ENCODE data around the gene C5orf63.

Gene C5orf63

DNA sequence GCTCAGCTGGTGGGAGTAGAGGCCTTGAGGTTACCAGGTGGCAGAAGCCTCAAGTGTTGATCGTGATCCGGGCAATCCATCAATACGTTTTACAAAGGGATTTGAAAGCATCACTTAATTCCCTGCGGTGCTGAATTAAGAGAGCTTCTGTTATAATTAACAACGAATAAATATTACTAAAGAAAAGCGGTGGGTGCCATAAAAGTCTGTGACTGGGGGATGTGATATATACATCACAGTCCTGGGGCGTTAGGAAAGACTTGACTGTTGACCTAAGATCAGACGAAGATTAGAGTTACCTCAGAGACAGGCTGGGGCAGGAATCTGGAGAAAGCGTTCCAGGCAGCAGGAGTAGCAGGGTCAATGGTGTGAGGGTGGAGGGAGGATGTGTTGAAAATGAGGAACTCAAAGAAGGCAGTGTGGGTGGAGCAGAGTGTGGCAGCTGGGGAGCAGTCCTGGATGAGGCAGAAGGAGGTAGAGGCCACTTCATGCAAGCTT is 6.7 kb upstream of the C5orf63 start:
- no peak for DNase-seq (ENCODE audit: low read depth, low spot score)
- no peak overlapping the region for H3K4me3 ChIP-seq (ENCODE audit: low read depth, low read length)
- ChIA-PET CTCF (no interaction called here), POLR2A (no interaction called here)
- TF ChIP-seq, protein P1, sequence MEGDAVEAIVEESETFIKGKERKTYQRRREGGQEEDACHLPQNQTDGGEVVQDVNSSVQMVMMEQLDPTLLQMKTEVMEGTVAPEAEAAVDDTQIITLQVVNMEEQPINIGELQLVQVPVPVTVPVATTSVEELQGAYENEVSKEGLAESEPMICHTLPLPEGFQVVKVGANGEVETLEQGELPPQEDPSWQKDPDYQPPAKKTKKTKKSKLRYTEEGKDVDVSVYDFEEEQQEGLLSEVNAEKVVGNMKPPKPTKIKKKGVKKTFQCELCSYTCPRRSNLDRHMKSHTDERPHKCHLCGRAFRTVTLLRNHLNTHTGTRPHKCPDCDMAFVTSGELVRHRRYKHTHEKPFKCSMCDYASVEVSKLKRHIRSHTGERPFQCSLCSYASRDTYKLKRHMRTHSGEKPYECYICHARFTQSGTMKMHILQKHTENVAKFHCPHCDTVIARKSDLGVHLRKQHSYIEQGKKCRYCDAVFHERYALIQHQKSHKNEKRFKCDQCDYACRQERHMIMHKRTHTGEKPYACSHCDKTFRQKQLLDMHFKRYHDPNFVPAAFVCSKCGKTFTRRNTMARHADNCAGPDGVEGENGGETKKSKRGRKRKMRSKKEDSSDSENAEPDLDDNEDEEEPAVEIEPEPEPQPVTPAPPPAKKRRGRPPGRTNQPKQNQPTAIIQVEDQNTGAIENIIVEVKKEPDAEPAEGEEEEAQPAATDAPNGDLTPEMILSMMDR (IDR thresholded peaks at IDR 0.05; ENCODE audit: insufficient read depth, low read length, missing control alignments), result no peak

DNA sequence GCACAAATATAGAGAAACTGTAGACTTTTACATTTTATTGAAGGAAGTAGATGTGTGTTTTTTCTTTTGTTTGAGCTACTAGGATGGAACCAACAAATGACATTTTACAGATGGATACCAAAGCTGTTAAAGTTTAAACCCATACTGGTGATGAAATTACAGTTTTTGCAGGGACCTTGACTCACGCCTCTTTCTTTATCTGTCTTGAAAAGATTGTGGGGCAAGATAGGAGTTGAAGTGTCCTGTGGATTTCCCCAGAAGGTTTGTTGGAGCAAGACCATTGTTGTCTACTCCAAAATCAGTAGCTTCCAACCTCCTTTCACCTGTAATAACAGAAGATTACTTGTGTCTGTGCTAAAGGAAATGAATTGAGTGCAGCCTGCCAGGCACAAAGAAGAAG is 4.1 kb upstream of the C5orf63 start:
- ChIA-PET POLR2A (interaction anchor here (1.2 kb wide), 1 partner anchor 11 kb away, joined by 3 read pairs; no protein-coding TSS in a partner anchor), CTCF (no interaction called here)
- H3K4me3 ChIP-seq (ENCODE audit: low read depth, low read length), result no peak overlapping the region
- TF ChIP-seq, protein P1 (IDR thresholded peaks at IDR 0.05; ENCODE audit: insufficient read depth, low read length, missing control alignments), result no peak
- DNase-seq (ENCODE audit: low read depth, low spot score), result no peak

DNA sequence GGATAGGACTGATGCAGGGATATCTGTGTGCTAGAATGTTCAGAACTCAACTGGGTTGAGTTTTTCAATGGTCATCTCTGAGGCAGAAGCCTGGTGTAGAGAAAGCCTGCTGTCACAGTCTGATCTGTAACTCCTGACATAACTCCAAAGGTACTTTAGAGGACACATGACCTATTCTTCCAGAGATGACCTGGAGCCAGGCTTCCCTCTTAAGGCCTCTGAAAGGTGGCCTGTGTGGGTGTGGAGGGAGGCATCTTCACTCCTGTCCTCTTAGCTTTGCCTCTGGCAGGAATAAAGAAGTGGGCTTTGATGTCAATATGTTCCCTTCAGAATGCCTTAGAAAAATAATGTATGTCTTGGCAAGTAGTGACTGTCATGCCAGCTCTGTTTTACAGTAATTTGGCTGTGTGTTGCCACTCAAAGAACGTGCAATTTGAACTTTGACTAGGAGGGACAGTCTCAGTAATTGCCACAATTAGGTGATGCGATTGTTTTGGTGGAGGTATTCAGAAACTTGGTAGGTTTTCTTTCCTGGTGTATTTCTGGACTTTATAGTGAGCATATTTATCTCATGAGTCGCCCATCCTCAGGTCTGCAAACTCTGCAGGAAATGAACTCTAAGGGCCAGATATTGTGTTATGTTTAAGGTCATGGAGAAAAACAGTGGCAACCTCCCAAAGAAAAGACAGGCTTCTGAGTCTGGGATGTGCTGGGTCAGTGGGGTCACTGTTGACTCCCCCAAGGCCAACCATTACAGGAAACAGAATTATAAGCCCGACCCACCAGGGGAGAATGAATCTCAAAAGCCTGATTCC is 3.2 kb upstream of the C5orf63 start:
- ChIA-PET POLR2A (interaction anchor here (1.2 kb wide), 1 partner anchor 12 kb away, joined by 3 read pairs; no protein-coding TSS in a partner anchor), CTCF (no interaction called here)
- no peak for DNase-seq (ENCODE audit: low read depth, low spot score)
- TF ChIP-seq, protein P1 (IDR thresholded peaks at IDR 0.05; ENCODE audit: insufficient read depth, low read length, missing control alignments), result no peak
- H3K4me3 ChIP-seq (ENCODE audit: low read depth, low read length), result no peak overlapping the region

DNA sequence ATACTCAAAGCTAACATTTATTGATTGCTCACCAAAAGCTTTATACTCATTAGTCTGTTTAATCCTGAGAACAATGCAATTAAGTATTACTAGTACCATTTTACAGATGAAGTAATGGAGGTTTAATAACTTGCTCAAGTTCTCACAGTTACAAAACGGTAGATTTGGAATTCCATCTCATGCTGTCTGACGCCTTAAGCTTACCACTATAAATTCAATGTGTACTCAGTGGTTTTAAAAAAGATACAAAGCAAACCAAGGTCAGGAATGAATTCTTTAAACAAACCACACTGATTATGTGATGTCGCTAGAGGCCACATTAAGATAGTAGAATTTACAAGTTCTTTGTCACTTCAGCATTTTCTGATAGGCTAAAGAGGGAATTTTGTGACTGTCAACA is 1.2 kb upstream of the C5orf63 start:
- ChIA-PET POLR2A (no interaction called here), CTCF (interaction anchor here (2.2 kb wide), 1 partner anchor 10 kb away, joined by 6 read pairs; no protein-coding TSS in a partner anchor)
- H3K4me3 ChIP-seq (ENCODE audit: low read depth, low read length), result no peak overlapping the region
- DNase-seq (ENCODE audit: low read depth, low spot score), result no peak
- TF ChIP-seq, protein P1 (IDR thresholded peaks at IDR 0.05; ENCODE audit: insufficient read depth, low read length, missing control alignments), result no peak

DNA sequence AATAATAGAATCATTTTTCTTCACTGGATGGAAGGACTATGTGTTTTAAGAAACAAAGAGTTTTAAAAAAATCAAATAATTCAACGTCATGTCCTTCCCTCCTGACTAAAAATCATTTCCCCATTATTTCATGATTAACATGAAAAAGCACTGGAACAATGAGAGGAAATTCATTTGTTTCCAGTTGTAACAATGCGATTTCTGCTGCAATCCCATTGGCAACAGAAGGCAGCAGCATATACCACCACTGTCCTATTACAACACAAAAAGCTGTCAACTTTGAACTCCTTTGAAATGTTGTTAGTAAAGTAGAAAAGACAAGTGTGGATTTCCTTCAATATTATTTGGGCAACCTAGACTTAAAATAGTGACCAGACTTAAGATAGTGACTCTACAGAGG is 3.1 kb downstream of the C5orf63 start:
- CTCF ChIA-PET, result no interaction called here
- no peak overlapping the region for H3K4me3 ChIP-seq (ENCODE audit: low read depth, low read length)
- TF ChIP-seq, protein P1 (IDR thresholded peaks at IDR 0.05; ENCODE audit: insufficient read depth, low read length, missing control alignments), result no peak
- POLR2A ChIA-PET, result no interaction called here
- no peak for DNase-seq (ENCODE audit: low read depth, low spot score)

DNA sequence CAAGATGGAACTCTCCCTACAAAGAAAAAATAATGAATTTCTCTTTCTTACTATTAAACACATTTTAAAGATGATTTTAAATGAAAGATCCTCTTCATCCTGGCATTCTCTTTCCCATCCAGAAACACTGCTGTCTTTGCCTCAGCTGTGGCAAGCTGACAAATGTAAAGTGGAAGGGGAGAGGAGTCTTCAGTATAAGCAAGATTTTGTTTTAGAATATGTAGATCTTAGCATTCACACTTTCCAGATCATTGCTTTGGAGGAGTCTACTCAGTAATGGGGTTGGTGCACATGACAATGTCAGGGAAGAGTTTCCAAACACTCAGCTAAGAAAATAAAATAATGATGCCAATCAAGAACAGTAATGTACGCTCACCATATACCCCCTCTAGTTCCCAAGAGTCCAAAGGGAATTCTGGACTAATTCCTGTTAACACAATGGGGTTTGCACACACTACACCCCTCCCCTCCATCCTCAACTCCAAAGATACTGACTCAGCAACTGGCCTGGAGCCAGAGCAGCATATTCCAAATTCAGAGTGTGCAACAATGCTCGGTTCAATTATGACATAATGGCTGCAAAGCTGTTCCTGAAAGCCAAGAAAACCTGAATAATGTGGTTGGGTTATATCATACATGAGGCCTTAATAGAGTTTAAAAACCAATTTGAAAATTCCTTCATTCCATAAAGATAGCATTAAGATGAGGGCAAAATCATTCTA is 4.6 kb downstream of the C5orf63 start:
- DNase-seq (ENCODE audit: low read depth, low spot score), result no peak
- ChIA-PET POLR2A (interaction anchor here (0.6 kb wide), 1 partner anchor 15 kb away, joined by 3 read pairs; no protein-coding TSS in a partner anchor), CTCF (interaction anchor here (0.6 kb wide), 1 partner anchor 37 kb away, joined by 3 read pairs; no protein-coding TSS in a partner anchor)
- TF ChIP-seq, protein P1 (IDR thresholded peaks at IDR 0.05; ENCODE audit: insufficient read depth, low read length, missing control alignments), result no peak
- H3K4me3 ChIP-seq (ENCODE audit: low read depth, low read length), result no peak overlapping the region

Measured in AG04449 (cell line).